H7 (cell line): ENCODE measurements around the gene ARHGAP28. TPM values are rescaled to one million over a fixed set of nuclear protein-coding genes. Genes with fewer than 3 reads are reported as not detected.
"Not testable (repeated sequence)": the region's sequence is repeated elsewhere in the genome, so short reads cannot be mapped to it uniquely, and the experiment has no call there.

Source experiments
- DNase-seq: peaks from one replicate; pipeline ENCODE4 v3.0.0; 2012
- H3K27me3 ChIP-seq: 2 replicates; pipeline ENCODE4 v1.6.0; 2011; ENCODE audit warnings: mild to moderate bottlenecking, low read length; ENCODE audit not compliant: control insufficient read depth, insufficient read depth
- H3K36me3 ChIP-seq: replicated peaks from 2 replicates; pipeline ENCODE4 v1.5.1; 2011; ENCODE audit warnings: low read length; ENCODE audit not compliant: control insufficient read depth, insufficient read depth
- H3K4me3 ChIP-seq: 2 replicates; pipeline ENCODE4 v1.5.1; 2011; ENCODE audit warnings: low read depth, mild to moderate bottlenecking, control low read depth, low read length, moderate library complexity; ENCODE audit not compliant: insufficient read depth
- total RNA-seq: library from RNA; depleted of rRNA; stranded (reverse); fragments of >200 nt; shearing (Covaris generic); gene quantifications from 2 replicates; pipeline ENCODE4 v1.2.3, GENCODE V29; 2014

ARHGAP28 gene
- total RNA-seq, 1 experiment from 2014 or later: 32.3 TPM

DNA sequence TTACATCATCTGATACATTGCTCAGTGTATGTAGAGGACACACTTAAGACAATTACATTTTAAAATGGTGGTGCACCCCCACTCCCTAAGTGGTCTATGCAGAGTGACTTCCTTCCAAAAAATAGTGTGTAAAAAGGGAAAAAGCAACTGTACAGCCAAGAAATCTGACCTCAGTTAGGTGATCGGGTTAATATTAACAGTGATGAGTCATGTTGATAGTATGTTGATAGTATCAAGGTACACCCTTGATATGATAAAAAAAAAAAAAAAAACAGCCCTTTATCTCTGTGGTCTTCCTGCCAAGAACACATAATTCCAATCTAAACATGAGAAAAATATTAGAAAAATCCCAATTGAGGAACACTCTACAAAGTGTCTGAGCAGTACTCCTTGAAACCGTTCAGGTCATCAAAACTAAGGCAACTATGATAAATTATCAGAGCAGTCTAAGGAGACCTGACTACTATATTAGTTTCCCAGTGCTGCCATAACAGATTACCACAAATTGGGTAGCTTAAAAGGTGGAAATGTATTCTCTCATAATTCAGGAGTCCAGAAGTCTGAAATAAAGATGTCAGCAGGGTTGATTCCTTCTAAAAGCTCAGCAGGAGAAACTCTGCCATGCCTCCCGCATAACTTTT is 171.9 kb downstream of the ARHGAP28 start:
- H3K27me3 ChIP-seq: no peaks in the 10 kb centered on the region
- H3K36me3 ChIP-seq: no peaks in the 10 kb centered on the region
- no peak overlapping the region for H3K4me3 ChIP-seq
- no peak for DNase-seq

DNA sequence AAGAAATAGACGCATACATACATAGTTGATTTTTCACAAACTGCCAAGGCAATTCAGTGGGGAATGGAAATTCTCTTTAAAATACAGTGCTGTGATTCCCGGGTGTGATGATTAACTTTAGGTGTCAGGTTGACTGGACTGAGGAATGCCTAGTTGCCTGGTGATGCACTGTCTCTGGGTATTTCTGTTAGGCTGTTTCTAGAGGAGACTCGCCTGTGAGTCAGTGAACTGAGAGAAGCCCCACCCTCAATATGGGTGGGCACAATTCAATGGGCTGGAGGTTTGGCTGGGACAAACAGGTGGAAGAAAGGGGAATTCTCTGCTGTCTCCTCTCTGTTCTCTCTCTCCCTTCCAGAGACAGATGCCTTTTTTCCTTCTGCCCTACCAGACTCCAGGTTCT is 187.6 kb downstream of the ARHGAP28 start:
- no peaks in the 10 kb centered on the region for H3K27me3 ChIP-seq
- no peak overlapping the region for H3K4me3 ChIP-seq
- H3K36me3 ChIP-seq: no peaks in the 10 kb centered on the region
- no peak for DNase-seq

DNA sequence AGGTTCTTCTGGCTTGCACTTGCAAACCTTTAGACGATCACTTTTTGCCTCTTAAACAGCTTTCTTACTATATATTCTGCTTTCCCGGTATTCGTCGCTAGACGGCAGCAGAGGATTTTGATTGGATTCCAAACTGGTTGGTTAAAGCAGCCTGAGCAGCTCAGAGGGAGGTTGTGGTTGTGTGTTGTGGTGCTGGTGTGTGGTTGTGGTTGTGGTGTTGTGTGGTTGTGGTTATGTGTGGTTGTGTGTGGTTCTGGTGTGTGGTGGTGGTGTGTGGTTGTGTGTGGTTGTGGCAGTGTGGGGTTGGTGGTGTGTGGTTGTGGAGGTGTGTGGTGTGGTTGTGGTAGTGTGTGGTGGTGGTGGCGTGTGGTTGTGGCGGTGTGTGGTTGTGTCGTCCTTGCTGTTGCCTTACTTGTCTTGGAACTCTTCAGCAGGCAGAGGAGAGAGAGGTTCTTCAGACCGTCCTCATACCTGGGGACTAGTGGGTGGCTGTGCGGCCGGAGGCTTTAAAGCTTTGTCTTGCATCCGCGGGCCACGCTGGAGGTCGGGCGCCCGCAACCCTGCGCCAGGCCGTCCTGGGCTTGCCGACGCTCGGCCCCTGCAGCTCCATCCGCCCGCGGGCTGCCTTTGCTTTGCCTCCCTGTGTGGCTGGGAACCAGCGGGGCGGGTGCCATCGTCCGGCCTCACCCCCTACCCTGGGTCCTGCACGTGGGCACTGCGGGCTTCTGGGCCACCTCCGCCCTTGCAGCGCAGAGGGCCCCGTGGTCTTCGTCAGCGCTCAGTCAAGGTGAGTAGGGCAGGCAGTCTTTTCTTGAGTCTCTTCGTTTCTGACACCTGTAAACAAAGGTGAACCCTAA is 190.8 kb downstream of the ARHGAP28 start:
- peak; percentile 73 for DNase-seq
- H3K36me3 ChIP-seq: no peaks in the 10 kb centered on the region
- H3K27me3 ChIP-seq: no peaks in the 10 kb centered on the region
- H3K4me3 ChIP-seq: no peak overlapping the region

DNA sequence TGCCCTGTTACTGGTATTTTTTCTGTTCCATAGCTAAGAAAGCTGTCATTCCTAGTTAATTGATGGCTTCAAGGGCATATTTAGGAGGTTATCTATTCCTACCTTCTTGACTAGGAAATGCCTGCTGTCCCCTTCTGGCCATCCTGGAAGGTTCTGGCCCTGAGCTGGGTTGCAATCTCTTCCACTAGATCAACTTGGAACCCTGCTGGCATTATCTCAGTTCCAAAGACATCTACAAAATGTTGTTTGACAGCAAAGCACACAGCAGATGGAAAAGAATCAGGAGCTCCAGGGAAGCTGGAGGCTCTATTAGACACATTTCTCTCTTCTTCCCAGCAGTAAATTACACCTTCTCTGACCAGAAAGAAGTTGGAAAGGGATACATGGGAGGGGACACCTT is 192.1 kb downstream of the ARHGAP28 start:
- Histone ChIP-seq H3K4me3 (no peak overlapping the region), H3K36me3 (no peaks in the 10 kb centered on the region), H3K27me3 (no peaks in the 10 kb centered on the region)
- no peak for DNase-seq

DNA sequence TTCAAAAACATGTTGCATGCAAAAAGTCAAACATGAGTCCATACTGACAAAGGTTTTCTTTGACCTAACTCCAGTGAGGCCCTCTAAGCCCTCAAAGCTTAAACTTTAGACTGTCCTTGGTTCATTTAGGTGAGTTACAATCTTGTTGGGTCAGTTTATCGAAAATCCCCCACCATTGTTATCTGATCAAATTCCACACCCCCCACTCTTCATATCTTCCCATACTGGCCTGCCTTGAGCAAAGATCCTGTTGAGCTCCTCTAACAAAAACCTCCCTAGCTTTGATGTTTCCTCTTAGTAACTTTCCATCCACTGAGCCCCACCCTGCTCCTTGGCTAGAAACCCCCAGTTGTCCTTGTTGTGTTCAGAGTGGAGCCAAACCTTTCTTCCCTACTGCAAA is 193.7 kb downstream of the ARHGAP28 start:
- DNase-seq: no peak
- Histone ChIP-seq H3K27me3 (no peaks in the 10 kb centered on the region), H3K4me3 (no peak overlapping the region), H3K36me3 (no peaks in the 10 kb centered on the region)

DNA sequence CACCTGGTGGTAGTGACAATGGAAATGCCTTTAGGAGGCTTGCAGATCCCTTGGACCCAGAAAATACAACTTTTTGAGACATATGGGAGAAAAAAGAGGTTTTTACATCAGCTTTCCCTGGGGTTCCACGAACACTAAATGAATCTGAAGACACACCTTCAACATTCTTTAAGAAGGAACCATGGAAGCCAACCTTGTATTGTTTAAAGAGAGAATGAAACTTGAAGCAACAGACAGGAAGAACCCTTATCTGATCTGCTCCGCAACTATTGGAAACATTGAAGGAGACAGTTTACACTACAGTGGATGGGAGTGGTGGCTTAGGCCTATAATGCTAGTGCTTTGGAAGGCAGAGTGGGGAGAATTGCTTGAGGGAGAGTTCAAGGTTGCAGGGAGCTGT is 197.6 kb downstream of the ARHGAP28 start:
- H3K27me3 ChIP-seq: no peaks in the 10 kb centered on the region
- H3K36me3 ChIP-seq: no peaks in the 10 kb centered on the region
- DNase-seq: no peak
- no peak overlapping the region for H3K4me3 ChIP-seq

DNA sequence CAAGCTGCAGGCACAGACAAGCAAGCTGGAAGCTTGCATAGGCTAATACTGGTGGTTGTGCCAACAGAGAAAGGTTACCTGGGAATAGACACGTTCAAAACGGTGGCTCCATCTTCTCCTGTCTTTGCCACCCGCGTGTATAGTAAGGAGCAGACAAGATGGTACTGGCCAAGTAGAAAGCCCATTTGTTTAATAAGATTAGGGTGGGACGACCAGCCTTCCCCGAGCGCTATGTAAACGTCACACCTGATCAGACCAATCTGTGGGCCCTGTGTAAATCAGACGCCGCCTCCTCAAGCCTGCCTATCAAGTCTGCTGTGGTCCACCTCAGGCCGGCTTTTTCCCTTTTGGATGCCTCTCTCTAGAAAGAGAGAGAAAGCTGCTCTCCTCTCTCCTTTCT is 198.8 kb downstream of the ARHGAP28 start:
- DNase-seq: no peak
- Histone ChIP-seq H3K4me3 (no peak overlapping the region), H3K36me3 (no peaks in the 10 kb centered on the region), H3K27me3 (no peaks in the 10 kb centered on the region)

DNA sequence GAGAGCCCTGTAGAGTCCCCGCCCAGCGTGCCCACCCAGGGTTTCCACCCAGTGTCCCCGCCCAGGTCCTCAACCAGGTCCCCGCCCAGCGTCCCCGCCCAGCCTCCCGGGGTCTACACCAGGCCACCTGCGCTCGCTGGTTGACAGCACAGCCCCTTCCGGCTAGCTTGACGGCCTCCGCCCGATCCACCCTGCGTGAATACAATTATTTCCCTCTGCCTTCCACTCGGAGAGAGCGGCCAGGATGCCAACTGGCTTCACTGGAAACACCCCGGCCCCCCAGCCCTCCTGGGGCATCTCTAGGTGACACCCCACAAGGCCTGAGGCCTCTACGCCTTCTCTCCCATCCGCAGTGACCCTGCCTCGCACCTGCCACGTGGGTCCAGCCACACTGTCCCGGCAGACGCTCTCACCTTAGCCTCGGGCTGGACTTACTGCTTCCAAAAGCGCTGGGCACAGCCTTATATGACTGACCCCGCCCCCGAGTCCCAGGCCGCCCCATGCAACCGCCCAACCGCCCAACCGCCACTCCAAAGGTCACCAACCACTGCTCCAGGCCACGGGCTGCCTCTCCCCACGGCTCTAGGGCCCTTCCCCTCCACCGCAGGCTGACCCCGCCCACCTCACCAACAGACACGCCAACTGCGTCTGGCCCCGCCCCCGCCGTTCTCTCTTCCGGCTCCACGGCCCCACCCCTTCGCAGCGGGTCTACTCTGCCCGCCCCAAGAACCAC is 200.0 kb downstream of the ARHGAP28 start:
- no peaks in the 10 kb centered on the region for H3K36me3 ChIP-seq
- no peaks in the 10 kb centered on the region for H3K27me3 ChIP-seq
- DNase-seq: peak; percentile 91
- H3K4me3 ChIP-seq: no peak overlapping the region; the same call in 1 of the 2 replicates

DNA sequence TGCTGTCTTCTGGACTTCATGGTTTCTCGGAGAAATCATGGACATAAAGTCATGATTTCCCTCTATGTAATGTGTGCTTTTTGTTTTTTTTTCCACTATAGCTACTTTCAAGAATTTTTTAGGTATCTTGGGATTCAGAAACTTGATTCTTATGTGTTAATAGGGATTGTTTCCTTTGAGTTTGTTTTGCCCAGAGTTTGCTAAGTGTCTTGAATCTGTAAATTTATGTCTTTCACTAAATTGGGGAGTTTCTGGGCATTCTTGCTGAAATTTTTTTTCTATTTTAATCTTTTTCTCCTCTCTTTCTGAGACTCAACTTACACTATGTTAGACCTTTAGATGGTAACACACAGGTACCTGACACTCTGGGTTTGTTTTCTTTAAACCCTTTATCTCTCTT is 205.3 kb downstream of the ARHGAP28 start:
- no peaks in the 10 kb centered on the region for H3K27me3 ChIP-seq
- no peak for DNase-seq
- H3K36me3 ChIP-seq: no peaks in the 10 kb centered on the region
- no peak overlapping the region for H3K4me3 ChIP-seq

DNA sequence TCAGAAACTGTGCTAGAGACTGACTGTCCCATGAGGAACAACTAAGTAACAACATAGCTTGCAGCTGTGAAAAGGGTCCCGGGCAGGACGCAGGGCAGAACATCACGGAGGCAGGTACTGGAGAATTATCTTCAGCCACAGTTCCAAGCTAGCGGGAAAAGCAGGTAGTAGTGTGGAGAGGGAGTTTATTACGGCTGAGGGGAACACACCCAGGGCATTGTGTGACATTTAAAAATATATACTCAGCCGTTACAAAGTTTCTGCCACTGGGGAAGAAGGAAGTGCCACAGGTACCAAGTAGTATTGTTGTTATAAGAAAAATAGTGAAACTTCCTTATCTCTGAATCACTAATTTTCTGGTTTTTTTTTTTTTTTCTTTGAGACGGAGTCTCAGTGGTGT is 208.5 kb downstream of the ARHGAP28 start:
- Histone ChIP-seq H3K27me3 (no peaks in the 10 kb centered on the region), H3K4me3 (no peak overlapping the region), H3K36me3 (peaks cover under 1% of the 10 kb centered on the region)
- DNase-seq: no peak

DNA sequence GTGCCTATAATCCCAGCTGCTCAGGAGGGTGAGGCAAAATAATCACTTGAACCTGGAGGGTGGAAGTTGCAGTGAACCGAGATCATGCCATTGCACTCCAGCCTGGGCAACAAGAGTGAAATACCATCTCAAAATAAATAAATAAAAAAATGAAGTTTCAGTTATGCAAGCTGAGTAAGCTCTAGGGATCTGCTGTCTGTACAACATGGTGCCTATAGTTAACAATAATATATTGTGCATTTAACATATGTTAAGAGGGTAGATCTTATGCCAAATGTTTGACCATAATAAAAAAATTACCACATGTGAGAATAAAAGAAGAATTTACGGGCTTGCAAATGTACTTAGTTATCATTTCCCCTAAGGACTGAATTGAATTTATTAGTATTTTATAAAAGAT is 208.9 kb downstream of the ARHGAP28 start:
- H3K36me3 ChIP-seq, DNase-seq, H3K27me3 ChIP-seq, H3K4me3 ChIP-seq: not testable (repeated sequence)

DNA sequence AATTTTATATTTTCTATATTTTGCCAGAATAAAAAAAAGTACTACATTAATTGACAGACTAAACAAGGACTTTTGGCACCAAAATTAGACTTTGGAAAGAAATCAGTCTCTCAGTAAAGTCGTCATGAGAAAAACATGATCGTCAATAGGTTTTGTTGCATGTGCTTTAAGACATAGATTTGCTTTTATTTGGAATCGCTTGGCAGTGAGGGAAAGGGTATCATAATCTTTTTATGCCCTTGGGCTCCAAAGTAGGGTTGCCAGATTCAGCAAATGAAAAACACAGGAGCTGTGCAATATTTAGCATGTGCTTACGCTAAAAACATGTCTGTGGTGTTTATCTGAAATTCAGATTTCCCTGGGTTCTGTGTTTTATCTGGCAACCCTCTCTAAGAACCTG is 210.5 kb downstream of the ARHGAP28 start:
- no peak for DNase-seq
- Histone ChIP-seq H3K27me3 (no peaks in the 10 kb centered on the region), H3K4me3 (no peak overlapping the region), H3K36me3 (peaks cover 2% of the 10 kb centered on the region)

DNA sequence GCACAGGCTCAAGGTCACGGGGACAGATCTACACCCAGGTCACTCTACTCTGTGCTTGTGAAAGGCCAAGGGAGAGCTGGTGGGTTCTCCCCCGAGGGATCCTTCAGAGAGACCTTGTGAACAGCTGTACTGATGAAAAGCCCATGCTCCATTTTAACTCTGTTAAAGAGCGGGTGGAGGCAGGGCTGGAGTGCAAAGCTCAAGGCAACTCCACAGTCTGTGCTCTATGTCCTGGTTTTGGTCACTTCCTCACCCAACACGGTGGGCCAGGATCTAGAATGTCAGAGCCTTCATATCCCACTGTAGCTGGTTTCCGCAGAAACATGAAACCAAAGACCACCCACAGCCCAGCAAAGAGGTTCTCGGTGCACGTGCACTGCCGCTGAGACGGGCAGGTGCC is 210.9 kb downstream of the ARHGAP28 start:
- no peaks in the 10 kb centered on the region for H3K27me3 ChIP-seq
- no peak for DNase-seq
- H3K36me3 ChIP-seq: peaks cover 3% of the 10 kb centered on the region
- no peak overlapping the region for H3K4me3 ChIP-seq

DNA sequence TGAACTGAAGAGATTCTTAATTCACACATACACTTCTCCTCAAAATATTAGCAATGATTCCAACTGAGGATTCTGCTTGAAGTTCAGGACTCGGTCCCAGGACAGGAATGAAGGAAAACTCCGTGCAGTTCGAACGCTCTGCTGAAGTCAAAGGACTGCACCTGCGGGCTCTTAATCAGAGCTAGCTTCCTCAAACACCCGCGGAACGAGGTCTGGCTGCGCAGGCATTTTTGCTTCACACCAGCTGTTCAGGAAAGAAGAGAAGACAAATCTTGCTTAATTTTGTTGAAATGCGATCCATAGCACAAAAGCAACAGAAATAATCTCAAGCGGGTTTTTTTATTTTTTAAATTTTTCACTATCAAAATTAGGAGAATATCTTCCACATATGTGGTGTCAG is 212.5 kb downstream of the ARHGAP28 start:
- no peak overlapping the region for H3K4me3 ChIP-seq
- no peak for DNase-seq
- H3K36me3 ChIP-seq: peaks cover 5% of the 10 kb centered on the region
- H3K27me3 ChIP-seq: no peaks in the 10 kb centered on the region

DNA sequence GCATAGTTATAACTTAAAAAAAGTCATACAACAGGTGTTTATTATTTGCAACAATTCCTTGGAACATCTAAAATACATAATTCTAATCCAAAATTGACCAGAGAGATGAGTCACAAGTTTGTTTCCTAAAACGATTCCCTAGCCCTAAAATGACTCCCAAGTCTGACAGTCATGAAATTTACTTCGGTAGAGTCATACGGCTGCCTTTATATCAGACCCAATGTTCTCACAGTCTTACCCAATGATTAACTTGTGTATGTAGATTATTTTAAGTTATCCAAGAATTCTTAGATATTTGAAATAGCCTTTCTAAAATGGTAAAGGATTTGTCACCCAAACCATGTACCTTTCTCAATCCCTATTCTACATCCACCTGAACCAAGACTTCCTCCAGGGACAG is 213.2 kb downstream of the ARHGAP28 start:
- H3K27me3 ChIP-seq: no peaks in the 10 kb centered on the region

More for the DNA sequence above, 213.2 kb downstream of the ARHGAP28 start:
- DNase-seq: no peak
- no peak overlapping the region for H3K4me3 ChIP-seq
- H3K36me3 ChIP-seq: peaks cover 5% of the 10 kb centered on the region
